Measurements from ENCODE around the gene WDR43.

Gene WDR43

GRCh38 chr2:28994679-28995078 lies 100.2 kb downstream of the WDR43 start:
- no peak for DNase-seq

- no peak for DNase-seq
Observed at GRCh38 chr2:28995765-28996750, 101.6 kb downstream of the WDR43 start.

- DNase-seq = no peak
Observed at GRCh38 chr2:28997237-28997846, 102.9 kb downstream of the WDR43 start.

Data from NCI-H774 (cell line).